Measurements from ENCODE around the gene PGBD5. TPM values are rescaled to one million over a fixed set of nuclear protein-coding genes. Genes with fewer than 3 reads are reported as not detected.

PGBD5 gene
- total and polyA plus RNA-seq, 9 of the 15 experiments (the other 6 are each of a cell fraction or from before 2014, with no cell fraction given) = under 0.01 to 0.40 (median 0.10) TPM; not detected in 3

DNA sequence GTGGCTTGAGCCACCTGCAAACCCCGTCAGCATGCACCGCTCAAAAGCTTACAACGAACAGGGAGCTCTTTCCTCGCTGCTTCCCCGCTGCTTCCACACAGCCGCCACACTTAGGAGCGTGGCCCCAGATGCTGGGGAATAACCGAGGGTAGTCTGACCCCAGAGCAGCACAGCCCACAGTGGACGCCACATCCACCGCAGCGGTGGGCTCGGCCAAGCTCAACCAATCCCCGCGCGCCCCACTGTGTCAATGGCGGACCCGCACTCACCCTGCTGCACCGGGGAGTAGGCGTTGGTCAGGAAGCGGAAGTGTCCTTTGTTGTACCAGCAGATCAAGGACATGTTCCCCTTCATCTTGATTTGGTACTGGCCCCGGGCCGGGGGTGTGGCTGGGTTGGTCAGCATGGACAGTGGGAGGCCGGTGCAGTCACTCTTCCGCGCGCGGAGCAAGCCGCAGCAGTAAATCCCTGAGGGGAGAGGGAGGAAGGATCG, 93.5 kb downstream of the PGBD5 start (continued):
- TF ChIP-seq, protein P1, sequence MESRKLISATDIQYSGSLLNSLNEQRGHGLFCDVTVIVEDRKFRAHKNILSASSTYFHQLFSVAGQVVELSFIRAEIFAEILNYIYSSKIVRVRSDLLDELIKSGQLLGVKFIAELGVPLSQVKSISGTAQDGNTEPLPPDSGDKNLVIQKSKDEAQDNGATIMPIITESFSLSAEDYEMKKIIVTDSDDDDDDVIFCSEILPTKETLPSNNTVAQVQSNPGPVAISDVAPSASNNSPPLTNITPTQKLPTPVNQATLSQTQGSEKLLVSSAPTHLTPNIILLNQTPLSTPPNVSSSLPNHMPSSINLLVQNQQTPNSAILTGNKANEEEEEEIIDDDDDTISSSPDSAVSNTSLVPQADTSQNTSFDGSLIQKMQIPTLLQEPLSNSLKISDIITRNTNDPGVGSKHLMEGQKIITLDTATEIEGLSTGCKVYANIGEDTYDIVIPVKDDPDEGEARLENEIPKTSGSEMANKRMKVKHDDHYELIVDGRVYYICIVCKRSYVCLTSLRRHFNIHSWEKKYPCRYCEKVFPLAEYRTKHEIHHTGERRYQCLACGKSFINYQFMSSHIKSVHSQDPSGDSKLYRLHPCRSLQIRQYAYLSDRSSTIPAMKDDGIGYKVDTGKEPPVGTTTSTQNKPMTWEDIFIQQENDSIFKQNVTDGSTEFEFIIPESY (CRISPR knock-in tag; IDR thresholded peaks at IDR 0.05) = no peak
- TF ChIP-seq SPI1 (IDR thresholded peaks at IDR 0.05; ENCODE audit: borderline replicate concordance, low read depth, low read length) (peak; percentile 88), YY1 (IDR thresholded peaks at IDR 0.05; ENCODE audit: borderline replicate concordance in 1 of 3, control insufficient read depth in 1 of 3, extremely low read depth in 1 of 3, insufficient read depth in 3 of 3, insufficient read length in 1 of 3, insufficient replicate concordance in 2 of 3, low read depth in 1 of 3, low read length in 2 of 3) (peak in 1 of 3 experiments; percentile 57), PURB (CRISPR knock-in tag; IDR thresholded peaks at IDR 0.05; ENCODE audit: low read depth) (no peak), CTBP1 (IDR thresholded peaks at IDR 0.05; ENCODE audit: borderline replicate concordance) (peak; percentile 70; the same call in 1 of the 2 replicates), ZFP36 (IDR thresholded peaks at IDR 0.05; ENCODE audit: low read depth, low read length, partially characterized antibody) (no peak), SMAD1 (IDR thresholded peaks at IDR 0.05; ENCODE audit: low read depth, low read length, partially characterized antibody) (no peak), GABPA (tag; conservative IDR thresholded peaks at IDR 0.05; ENCODE audit: low read depth) (peak; percentile 86), NUFIP1 (IDR thresholded peaks at IDR 0.05; ENCODE audit: partially characterized antibody) (no peak), PHF8 (IDR thresholded peaks at IDR 0.05; ENCODE audit: borderline replicate concordance, low read length) (peak; percentile 23; the same call in 1 of the 2 replicates), POLR2G (IDR thresholded peaks at IDR 0.05; ENCODE audit: low read depth, low read length) (peak; percentile 76), RAD51 (IDR thresholded peaks at IDR 0.05; ENCODE audit: borderline replicate concordance, low read depth) (no peak)
- TF ChIP-seq, protein P2, sequence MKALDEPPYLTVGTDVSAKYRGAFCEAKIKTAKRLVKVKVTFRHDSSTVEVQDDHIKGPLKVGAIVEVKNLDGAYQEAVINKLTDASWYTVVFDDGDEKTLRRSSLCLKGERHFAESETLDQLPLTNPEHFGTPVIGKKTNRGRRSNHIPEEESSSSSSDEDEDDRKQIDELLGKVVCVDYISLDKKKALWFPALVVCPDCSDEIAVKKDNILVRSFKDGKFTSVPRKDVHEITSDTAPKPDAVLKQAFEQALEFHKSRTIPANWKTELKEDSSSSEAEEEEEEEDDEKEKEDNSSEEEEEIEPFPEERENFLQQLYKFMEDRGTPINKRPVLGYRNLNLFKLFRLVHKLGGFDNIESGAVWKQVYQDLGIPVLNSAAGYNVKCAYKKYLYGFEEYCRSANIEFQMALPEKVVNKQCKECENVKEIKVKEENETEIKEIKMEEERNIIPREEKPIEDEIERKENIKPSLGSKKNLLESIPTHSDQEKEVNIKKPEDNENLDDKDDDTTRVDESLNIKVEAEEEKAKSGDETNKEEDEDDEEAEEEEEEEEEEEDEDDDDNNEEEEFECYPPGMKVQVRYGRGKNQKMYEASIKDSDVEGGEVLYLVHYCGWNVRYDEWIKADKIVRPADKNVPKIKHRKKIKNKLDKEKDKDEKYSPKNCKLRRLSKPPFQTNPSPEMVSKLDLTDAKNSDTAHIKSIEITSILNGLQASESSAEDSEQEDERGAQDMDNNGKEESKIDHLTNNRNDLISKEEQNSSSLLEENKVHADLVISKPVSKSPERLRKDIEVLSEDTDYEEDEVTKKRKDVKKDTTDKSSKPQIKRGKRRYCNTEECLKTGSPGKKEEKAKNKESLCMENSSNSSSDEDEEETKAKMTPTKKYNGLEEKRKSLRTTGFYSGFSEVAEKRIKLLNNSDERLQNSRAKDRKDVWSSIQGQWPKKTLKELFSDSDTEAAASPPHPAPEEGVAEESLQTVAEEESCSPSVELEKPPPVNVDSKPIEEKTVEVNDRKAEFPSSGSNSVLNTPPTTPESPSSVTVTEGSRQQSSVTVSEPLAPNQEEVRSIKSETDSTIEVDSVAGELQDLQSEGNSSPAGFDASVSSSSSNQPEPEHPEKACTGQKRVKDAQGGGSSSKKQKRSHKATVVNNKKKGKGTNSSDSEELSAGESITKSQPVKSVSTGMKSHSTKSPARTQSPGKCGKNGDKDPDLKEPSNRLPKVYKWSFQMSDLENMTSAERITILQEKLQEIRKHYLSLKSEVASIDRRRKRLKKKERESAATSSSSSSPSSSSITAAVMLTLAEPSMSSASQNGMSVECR (CRISPR knock-in tag; IDR thresholded peaks at IDR 0.05) = no peak
- TF ChIP-seq, protein P3, sequence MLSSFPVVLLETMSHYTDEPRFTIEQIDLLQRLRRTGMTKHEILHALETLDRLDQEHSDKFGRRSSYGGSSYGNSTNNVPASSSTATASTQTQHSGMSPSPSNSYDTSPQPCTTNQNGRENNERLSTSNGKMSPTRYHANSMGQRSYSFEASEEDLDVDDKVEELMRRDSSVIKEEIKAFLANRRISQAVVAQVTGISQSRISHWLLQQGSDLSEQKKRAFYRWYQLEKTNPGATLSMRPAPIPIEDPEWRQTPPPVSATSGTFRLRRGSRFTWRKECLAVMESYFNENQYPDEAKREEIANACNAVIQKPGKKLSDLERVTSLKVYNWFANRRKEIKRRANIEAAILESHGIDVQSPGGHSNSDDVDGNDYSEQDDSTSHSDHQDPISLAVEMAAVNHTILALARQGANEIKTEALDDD (IDR thresholded peaks at IDR 0.05) = no peak
- TF ChIP-seq, protein P4, sequence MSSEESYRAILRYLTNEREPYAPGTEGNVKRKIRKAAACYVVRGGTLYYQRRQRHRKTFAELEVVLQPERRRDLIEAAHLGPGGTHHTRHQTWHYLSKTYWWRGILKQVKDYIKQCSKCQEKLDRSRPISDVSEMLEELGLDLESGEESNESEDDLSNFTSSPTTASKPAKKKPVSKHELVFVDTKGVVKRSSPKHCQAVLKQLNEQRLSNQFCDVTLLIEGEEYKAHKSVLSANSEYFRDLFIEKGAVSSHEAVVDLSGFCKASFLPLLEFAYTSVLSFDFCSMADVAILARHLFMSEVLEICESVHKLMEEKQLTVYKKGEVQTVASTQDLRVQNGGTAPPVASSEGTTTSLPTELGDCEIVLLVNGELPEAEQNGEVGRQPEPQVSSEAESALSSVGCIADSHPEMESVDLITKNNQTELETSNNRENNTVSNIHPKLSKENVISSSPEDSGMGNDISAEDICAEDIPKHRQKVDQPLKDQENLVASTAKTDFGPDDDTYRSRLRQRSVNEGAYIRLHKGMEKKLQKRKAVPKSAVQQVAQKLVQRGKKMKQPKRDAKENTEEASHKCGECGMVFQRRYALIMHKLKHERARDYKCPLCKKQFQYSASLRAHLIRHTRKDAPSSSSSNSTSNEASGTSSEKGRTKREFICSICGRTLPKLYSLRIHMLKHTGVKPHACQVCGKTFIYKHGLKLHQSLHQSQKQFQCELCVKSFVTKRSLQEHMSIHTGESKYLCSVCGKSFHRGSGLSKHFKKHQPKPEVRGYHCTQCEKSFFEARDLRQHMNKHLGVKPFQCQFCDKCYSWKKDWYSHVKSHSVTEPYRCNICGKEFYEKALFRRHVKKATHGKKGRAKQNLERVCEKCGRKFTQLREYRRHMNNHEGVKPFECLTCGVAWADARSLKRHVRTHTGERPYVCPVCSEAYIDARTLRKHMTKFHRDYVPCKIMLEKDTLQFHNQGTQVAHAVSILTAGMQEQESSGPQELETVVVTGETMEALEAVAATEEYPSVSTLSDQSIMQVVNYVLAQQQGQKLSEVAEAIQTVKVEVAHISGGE (CRISPR knock-in tag; IDR thresholded peaks at IDR 0.05) = peak in 1 of 3 experiments; percentile 50; a peak in 1 of 6 replicates

All from K562 (cell line).